ENCODE data around the gene MAP1LC3B. TPM values are rescaled to one million over a fixed set of nuclear protein-coding genes. Genes with fewer than 3 reads are reported as not detected.

MAP1LC3B gene
- total RNA-seq, 2 donors from 2014 or later: 18.5 to 22.8 TPM

DNA sequence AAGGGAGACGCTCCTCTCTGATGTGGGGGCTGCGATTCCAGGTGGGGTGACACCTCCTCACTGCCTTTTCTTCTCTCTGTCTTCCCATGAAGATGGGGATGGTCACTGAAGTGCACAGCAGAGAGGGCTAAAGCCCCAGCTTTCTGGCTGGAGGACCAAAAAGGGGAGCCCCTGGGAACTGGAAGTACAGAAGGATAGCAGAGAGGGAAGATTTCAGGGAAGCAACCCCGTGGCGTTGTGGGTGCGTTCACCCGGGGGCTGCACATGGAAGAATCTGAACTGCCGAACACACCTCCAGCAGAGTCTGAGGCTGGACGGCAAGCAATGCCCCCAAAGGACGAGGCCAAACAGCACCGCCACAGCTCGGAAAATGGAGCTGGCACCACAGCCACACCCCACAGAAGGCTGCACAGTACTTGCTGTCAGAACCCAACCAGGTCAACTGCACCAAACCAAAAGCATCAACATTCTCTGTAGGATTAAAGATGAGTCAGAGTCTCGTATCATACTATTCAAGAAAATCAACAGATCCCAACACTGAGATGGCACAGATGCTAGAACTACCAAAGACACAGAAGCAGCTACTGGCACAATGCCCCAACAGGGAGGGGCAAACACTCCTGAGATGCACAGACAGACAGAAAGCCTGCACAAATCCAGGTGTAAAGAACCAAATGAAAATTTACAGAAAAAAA, 49.9 kb downstream of the MAP1LC3B start:
- ATAC-seq: no peak
- Histone ChIP-seq H3K9me3 (no peaks in the 10 kb centered on the region), H3K27ac (no peak overlapping the region), H3K27me3 (no peaks in the 10 kb centered on the region), H3K4me3 (no peak overlapping the region), H3K4me1 (no peaks in the 10 kb centered on the region), H3K36me3 (replicated peaks in 1 of 2; ENCODE audit: insufficient read depth in 1 of 2, low read depth in 2 of 2) (no peaks in the 10 kb centered on the region)
- intact Hi-C loops (cut with DNase I): no loop called here
- no peak for TF ChIP-seq POLR2A (IDR thresholded peaks at IDR 0.05)
- TF ChIP-seq, protein P1, sequence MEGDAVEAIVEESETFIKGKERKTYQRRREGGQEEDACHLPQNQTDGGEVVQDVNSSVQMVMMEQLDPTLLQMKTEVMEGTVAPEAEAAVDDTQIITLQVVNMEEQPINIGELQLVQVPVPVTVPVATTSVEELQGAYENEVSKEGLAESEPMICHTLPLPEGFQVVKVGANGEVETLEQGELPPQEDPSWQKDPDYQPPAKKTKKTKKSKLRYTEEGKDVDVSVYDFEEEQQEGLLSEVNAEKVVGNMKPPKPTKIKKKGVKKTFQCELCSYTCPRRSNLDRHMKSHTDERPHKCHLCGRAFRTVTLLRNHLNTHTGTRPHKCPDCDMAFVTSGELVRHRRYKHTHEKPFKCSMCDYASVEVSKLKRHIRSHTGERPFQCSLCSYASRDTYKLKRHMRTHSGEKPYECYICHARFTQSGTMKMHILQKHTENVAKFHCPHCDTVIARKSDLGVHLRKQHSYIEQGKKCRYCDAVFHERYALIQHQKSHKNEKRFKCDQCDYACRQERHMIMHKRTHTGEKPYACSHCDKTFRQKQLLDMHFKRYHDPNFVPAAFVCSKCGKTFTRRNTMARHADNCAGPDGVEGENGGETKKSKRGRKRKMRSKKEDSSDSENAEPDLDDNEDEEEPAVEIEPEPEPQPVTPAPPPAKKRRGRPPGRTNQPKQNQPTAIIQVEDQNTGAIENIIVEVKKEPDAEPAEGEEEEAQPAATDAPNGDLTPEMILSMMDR (IDR thresholded peaks at IDR 0.05): no peak
- no peak for DNase-seq
- WGBS, 2 donors: 93% methylated on average over 11 to 12 of the region's 12 CpGs

DNA sequence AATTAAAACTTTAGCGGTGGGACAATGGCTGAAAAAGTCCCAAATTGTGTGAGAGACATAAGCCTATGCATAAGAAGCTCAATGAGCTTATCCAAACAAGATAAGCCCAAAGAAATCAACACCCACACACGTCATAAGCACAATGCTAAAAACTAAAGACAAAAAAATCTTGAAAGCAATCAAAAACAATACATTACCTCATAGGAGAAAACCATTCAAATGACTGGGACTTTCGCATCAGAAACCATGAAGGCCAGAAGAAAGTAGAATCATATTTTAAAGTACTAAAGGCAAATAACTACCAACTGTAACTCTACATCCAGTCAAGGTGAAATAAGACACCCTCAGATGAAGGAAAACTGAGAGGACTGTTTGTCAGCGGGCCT, 50.4 kb downstream of the MAP1LC3B start:
- H3K27ac ChIP-seq: no peak overlapping the region
- no peaks in the 10 kb centered on the region for H3K9me3 ChIP-seq
- TF ChIP-seq POLR2A (IDR thresholded peaks at IDR 0.05): no peak
- TF ChIP-seq, protein P1 (IDR thresholded peaks at IDR 0.05): no peak
- intact Hi-C loops (cut with DNase I): no loop called here
- no peaks in the 10 kb centered on the region for H3K4me1 ChIP-seq
- WGBS, 2 donors: 91 to 92% methylated on average over 4 of the region's 4 CpGs
- DNase-seq (no peak), ATAC-seq (no peak)
- H3K27me3 ChIP-seq: no peaks in the 10 kb centered on the region
- H3K4me3 ChIP-seq: no peak overlapping the region
- no peaks in the 10 kb centered on the region for H3K36me3 ChIP-seq (replicated peaks in 1 of 2; ENCODE audit: insufficient read depth in 1 of 2, low read depth in 2 of 2)

DNA sequence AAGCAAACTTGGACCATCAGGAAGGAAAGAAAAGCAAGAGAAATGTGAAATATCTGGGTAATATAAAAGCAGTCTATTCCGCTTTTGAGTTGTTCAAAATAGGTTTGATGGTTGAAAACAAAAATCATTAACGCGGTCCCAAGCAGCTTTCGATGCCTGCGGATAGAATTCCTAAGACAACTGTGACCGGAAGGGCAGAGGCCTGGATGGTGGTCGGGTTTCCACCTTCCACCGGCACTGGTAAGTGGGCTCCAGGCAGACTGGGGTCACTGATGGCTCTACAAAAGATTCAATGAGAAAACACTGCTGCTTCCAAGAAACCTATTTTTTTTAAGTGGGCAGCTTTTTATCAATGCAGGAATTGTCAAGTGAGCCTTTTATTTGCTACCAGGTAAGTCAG, 50.9 kb downstream of the MAP1LC3B start:
- Histone ChIP-seq H3K4me1 (no peaks in the 10 kb centered on the region), H3K4me3 (no peak overlapping the region), H3K27ac (no peak overlapping the region), H3K27me3 (no peaks in the 10 kb centered on the region), H3K9me3 (no peaks in the 10 kb centered on the region), H3K36me3 (replicated peaks in 1 of 2; ENCODE audit: insufficient read depth in 1 of 2, low read depth in 2 of 2) (no peaks in the 10 kb centered on the region)
- no peak for TF ChIP-seq POLR2A (IDR thresholded peaks at IDR 0.05)
- TF ChIP-seq, protein P1 (IDR thresholded peaks at IDR 0.05): no peak
- intact Hi-C loops (cut with DNase I): no loop called here
- ATAC-seq (no peak), DNase-seq (no peak)
- WGBS, 2 donors: 96 to 99% methylated on average over 8 of the region's 8 CpGs

DNA sequence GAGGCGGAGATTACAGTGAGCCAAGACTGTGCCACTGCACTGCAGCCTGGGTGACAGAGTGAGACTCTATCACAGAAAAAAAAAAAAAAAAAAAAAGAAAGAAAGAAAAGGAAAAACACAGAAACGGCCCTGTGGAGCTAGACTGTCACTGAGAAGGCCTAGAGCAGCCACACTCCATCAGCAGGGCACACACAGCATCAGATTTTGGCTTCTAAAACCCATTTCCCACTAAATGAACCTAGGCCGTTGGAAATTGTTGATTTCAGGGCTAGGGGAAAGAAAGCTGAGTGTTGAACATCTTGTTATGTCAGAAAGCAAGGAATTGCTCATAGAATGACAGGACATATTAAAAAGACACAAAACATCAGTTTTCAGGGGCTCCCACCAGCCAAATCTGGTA, 51.8 kb downstream of the MAP1LC3B start:
- no peak for DNase-seq
- no peaks in the 10 kb centered on the region for H3K36me3 ChIP-seq (replicated peaks in 1 of 2; ENCODE audit: insufficient read depth in 1 of 2, low read depth in 2 of 2)
- intact Hi-C loops (cut with DNase I): no loop called here
- no peaks in the 10 kb centered on the region for H3K9me3 ChIP-seq
- H3K27me3 ChIP-seq: no peaks in the 10 kb centered on the region
- H3K4me3 ChIP-seq: no peak overlapping the region
- no peaks in the 10 kb centered on the region for H3K4me1 ChIP-seq
- no peak for ATAC-seq
- TF ChIP-seq POLR2A (IDR thresholded peaks at IDR 0.05): no peak
- TF ChIP-seq, protein P1 (IDR thresholded peaks at IDR 0.05): no peak
- 86 to 100% methylated on average over 3 of the region's 3 CpGs for whole genome bisulfite sequencing, 2 donors
- no peak overlapping the region for H3K27ac ChIP-seq

DNA sequence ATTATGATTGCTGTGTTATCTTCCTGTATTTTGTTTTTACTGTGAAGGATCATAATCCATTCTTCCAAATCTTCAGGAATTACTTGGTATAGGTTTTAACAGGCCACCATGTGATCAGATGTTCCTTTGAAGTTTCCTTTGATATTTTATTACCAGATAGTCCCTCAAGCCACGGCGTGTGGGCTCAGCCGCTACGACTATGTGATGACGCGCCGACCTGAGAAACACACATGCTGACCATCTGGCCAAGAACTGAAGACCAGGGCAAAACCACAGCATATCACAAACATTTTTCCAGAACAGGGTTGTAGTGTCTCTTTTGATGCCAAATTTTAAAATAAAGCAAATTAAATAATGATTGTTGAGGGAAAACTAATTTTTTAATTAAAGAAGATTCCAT, 53.4 kb downstream of the MAP1LC3B start:
- intact Hi-C loops (cut with DNase I): no loop called here
- ATAC-seq: no peak
- Histone ChIP-seq H3K4me3 (no peak overlapping the region), H3K4me1 (no peaks in the 10 kb centered on the region), H3K36me3 (replicated peaks in 1 of 2; ENCODE audit: insufficient read depth in 1 of 2, low read depth in 2 of 2) (no peaks in the 10 kb centered on the region), H3K27ac (no peak overlapping the region), H3K9me3 (no peaks in the 10 kb centered on the region), H3K27me3 (no peaks in the 10 kb centered on the region)
- DNase-seq: no peak
- TF ChIP-seq, protein P1 (IDR thresholded peaks at IDR 0.05): no peak
- no peak for TF ChIP-seq POLR2A (IDR thresholded peaks at IDR 0.05)
- WGBS, 2 donors: 89 to 95% methylated on average over 7 of the region's 7 CpGs
